Measurements from ENCODE around the gene FCN1.

Gene FCN1

DNA sequence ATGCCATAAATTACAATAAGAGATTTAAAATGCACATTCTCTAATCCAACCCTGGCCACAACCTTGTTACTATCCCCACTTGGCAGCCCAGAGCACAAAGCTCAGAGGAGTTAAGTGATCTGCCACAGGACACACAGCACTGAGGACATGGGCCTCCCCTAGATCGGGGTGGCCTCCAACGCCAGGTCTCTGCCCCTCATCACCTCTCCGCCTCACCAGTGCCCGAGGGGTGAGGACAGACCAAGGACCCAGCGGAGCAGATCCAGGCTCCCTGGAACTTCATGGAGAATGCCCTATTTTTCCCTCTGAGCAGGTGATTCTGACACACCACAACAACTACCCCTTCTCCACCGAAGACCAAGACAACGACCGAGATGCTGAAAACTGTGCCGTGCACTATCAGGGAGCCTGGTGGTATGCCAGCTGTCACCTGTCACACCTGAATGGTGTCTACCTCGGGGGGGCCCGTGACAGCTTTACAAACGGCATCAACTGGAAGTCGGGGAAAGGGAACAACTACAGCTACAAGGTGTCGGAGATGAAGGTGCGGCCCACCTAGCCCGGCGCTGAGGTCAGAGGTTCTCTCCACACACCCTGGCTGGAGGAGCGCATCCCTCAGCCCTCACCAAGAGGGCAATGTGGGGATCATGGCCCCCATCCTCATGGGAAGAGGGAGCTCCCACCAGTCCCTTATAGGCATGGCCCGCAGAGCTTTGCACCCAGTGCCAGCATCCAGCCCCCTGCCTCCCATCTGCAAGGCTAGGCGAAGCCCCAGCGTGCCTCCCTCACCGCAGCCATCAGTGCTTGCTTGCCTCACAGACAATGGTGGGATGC lies 49.6 kb downstream of the FCN1 start:
- TF ChIP-seq, protein P1, sequence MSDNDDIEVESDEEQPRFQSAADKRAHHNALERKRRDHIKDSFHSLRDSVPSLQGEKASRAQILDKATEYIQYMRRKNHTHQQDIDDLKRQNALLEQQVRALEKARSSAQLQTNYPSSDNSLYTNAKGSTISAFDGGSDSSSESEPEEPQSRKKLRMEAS (IDR thresholded peaks at IDR 0.05; ENCODE audit: low read depth, low read length), result no peak
- no peak for TF ChIP-seq POLR2A (IDR thresholded peaks at IDR 0.05; ENCODE audit: extremely low read depth, insufficient read length)
- TF ChIP-seq, protein P2, sequence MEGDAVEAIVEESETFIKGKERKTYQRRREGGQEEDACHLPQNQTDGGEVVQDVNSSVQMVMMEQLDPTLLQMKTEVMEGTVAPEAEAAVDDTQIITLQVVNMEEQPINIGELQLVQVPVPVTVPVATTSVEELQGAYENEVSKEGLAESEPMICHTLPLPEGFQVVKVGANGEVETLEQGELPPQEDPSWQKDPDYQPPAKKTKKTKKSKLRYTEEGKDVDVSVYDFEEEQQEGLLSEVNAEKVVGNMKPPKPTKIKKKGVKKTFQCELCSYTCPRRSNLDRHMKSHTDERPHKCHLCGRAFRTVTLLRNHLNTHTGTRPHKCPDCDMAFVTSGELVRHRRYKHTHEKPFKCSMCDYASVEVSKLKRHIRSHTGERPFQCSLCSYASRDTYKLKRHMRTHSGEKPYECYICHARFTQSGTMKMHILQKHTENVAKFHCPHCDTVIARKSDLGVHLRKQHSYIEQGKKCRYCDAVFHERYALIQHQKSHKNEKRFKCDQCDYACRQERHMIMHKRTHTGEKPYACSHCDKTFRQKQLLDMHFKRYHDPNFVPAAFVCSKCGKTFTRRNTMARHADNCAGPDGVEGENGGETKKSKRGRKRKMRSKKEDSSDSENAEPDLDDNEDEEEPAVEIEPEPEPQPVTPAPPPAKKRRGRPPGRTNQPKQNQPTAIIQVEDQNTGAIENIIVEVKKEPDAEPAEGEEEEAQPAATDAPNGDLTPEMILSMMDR (IDR thresholded peaks at IDR 0.05; ENCODE audit: low read depth, low read length), result no peak
- TF ChIP-seq MYC (IDR thresholded peaks at IDR 0.05; ENCODE audit: low read depth, low read length), result no peak
- DNase-seq (ENCODE audit: low read depth), result no peak
- no peak overlapping the region for H3K4me3 ChIP-seq (ENCODE audit: low read depth, low read length)

DNA sequence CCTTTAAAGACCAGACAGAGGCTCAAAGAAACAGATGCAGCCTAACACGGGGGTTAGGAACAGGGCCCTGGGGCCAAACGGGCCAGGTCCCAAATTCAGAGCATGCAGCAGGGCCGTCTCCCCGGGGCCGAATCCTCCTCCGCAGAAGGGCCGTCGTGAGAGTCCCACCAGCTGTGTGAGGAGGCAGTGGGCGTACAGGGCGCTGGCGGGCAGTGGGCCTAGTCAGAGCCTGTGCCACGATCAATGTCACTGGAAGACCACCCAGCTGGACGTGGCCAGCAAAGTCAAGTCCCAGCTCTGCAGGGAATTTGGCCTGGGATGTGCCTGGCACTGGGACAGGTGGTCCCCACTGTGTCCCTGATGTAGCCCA lies 52.9 kb downstream of the FCN1 start:
- DNase-seq (ENCODE audit: low read depth), result no peak
- no peak overlapping the region for H3K4me3 ChIP-seq (ENCODE audit: low read depth, low read length)
- TF ChIP-seq POLR2A (IDR thresholded peaks at IDR 0.05; ENCODE audit: extremely low read depth, insufficient read length) (no peak), MYC (IDR thresholded peaks at IDR 0.05; ENCODE audit: low read depth, low read length) (no peak)
- TF ChIP-seq, protein P2 (IDR thresholded peaks at IDR 0.05; ENCODE audit: low read depth, low read length), result no peak
- TF ChIP-seq, protein P1 (IDR thresholded peaks at IDR 0.05; ENCODE audit: low read depth, low read length), result no peak

DNA sequence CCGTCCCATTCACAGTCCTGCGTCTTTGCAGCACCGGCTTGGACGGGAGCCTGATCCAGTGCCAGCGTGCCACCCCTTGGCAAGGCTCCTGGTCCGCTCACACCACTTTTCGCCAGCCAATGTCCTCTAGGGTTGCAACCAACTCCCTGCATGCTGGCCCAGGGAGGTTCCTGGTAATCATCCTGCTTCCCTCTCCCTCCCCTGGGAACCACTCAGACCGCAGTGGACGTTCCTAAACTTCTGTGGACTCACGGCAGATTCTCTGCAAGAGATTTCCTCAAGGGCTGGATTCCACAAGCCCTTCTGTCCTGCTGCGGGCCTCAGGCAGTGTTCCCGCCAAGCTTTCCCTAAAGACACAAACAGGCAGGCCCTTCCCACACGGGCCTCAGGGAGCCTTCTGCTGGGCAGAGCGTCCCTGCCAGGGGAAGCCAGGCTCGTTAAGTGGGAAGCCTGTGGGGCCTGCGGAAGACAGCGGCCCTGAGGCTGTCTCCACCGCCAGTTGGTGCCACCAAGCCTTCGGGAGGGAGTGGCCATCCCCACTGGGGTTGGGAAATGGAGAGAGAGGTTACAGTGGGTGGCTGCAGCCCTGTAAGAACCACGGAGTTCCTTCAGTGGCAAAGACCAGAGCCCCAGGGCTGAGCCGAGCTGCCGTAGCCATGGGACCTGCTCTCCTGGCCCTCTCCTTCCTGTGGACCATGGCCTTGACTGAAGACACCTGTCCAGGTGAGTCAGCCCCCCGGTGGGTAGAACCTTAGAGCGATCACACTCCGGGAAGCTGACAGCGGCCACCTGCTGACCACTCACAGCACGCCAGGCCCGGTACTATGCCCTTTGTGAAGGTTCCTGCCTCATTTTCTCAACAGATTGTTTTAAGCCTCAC lies 53.5 kb downstream of the FCN1 start:
- no peak for DNase-seq (ENCODE audit: low read depth)
- H3K4me3 ChIP-seq (ENCODE audit: low read depth, low read length), result no peak overlapping the region
- TF ChIP-seq POLR2A (IDR thresholded peaks at IDR 0.05; ENCODE audit: extremely low read depth, insufficient read length) (no peak), MYC (IDR thresholded peaks at IDR 0.05; ENCODE audit: low read depth, low read length) (no peak)
- TF ChIP-seq, protein P1 (IDR thresholded peaks at IDR 0.05; ENCODE audit: low read depth, low read length), result no peak
- TF ChIP-seq, protein P2 (IDR thresholded peaks at IDR 0.05; ENCODE audit: low read depth, low read length), result no peak

DNA sequence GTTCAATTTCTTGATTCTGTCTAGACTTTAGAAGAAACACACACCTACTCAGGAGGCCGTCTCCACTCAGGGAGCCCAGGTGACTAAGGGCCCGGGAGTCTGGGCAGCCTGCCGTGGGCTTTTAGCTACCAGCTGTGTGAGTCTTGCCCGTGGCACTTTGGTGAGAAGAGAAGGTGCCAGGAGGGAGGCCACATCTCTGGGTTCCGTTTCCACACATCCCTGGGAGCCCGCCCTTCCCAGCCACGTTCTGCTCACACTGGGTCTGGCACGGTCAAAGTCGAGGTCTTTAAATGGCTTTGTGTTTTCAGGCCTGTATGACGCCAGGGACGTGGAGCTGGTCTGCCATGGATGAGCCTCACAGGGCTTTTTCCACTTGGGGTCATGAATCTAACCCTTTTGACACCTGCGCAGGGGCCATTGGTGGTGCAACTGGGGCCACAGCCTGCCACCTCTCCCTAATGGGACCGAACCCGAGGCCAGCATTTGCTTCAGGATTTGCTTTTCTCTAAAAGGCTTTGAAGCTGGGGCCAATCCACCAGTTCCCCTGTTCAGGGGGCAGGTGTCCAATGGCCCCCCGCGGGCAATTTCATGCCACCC lies 54.3 kb downstream of the FCN1 start:
- no peak overlapping the region for H3K4me3 ChIP-seq (ENCODE audit: low read depth, low read length)
- TF ChIP-seq, protein P1 (IDR thresholded peaks at IDR 0.05; ENCODE audit: low read depth, low read length), result no peak
- TF ChIP-seq POLR2A (IDR thresholded peaks at IDR 0.05; ENCODE audit: extremely low read depth, insufficient read length), result no peak
- TF ChIP-seq, protein P2 (IDR thresholded peaks at IDR 0.05; ENCODE audit: low read depth, low read length), result no peak
- no peak for TF ChIP-seq MYC (IDR thresholded peaks at IDR 0.05; ENCODE audit: low read depth, low read length)
- DNase-seq (ENCODE audit: low read depth), result no peak

DNA sequence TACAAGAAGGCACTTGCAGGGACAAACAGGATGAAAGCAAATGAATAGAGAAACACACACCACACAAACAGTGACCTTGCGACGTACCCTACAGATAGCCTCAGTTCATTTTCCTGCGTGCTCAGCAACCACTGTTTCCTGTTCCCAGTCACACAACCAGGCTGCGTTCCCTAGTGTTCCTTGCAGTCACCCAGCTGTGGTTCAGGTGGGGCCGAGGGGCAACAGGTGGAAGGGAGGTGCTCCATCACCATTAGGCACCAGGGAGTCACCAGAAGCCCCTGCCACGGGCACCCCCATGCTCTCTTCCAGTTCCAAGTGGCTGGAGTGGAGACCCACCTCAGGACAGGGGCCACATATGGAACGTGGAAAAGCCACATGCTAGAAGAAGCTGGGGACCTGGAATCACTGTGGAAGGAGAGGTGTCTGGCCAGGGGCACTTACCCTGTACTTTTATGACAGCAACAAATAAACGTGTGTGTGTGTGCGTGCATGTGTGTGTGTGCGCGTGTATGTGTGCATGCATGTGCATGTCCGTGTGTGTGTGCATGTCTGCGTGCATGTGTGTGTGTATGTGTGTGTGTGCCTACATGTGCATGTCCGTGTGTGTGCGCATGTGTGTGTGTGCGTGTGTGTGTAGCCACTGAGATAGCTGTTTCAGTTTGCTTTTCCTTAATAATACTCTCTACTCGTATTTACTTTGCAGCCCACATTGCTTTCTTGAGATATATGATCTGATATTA lies 55.9 kb downstream of the FCN1 start:
- no peak overlapping the region for H3K4me3 ChIP-seq (ENCODE audit: low read depth, low read length)
- TF ChIP-seq, protein P1 (IDR thresholded peaks at IDR 0.05; ENCODE audit: low read depth, low read length), result no peak
- TF ChIP-seq, protein P2 (IDR thresholded peaks at IDR 0.05; ENCODE audit: low read depth, low read length), result no peak
- TF ChIP-seq MYC (IDR thresholded peaks at IDR 0.05; ENCODE audit: low read depth, low read length) (no peak), POLR2A (IDR thresholded peaks at IDR 0.05; ENCODE audit: extremely low read depth, insufficient read length) (no peak)
- DNase-seq (ENCODE audit: low read depth), result no peak

Measured in NB4 (cell line).